SK-N-SH (cell line): Measurements from ENCODE around the gene PUSL1.

Source experiments
- EZH2phosphoT487 ChIP-seq: fragments of 200-600 bp; sonication (generic); IDR thresholded peaks from 2 replicates; pipeline ENCODE4 v1.6.1; 2017; ENCODE audit warnings: low read depth, mixed run types, mild to moderate bottlenecking, antibody characterized with exemption, moderate library complexity, borderline replicate concordance
- SMC3 ChIP-seq: IDR thresholded peaks from 2 replicates; pipeline ENCODE4 v1.6.1; 2012; ENCODE audit warnings: low read depth, low read length, improper control_type of control experiment
- TAF1 ChIP-seq: IDR thresholded peaks from 2 replicates; pipeline ENCODE4 v1.6.1; 2012; ENCODE audit warnings: low read depth, mild to moderate bottlenecking, low read length, moderate library complexity, borderline replicate concordance

GRCh38 chr1:1302951-1303509 is 5.4 kb upstream of the PUSL1 start:
- no peak for TF ChIP-seq SMC3
- TF ChIP-seq TAF1 = no peak
- no peak for TF ChIP-seq EZH2phosphoT487
